Measurements from ENCODE around the gene PLCB2. TPM values are rescaled to one million over a fixed set of nuclear protein-coding genes. Genes with fewer than 3 reads are reported as not detected.

The PLCB2 gene
- total RNA-seq, 1 donor from 2014 or later: 98.9 TPM

DNA sequence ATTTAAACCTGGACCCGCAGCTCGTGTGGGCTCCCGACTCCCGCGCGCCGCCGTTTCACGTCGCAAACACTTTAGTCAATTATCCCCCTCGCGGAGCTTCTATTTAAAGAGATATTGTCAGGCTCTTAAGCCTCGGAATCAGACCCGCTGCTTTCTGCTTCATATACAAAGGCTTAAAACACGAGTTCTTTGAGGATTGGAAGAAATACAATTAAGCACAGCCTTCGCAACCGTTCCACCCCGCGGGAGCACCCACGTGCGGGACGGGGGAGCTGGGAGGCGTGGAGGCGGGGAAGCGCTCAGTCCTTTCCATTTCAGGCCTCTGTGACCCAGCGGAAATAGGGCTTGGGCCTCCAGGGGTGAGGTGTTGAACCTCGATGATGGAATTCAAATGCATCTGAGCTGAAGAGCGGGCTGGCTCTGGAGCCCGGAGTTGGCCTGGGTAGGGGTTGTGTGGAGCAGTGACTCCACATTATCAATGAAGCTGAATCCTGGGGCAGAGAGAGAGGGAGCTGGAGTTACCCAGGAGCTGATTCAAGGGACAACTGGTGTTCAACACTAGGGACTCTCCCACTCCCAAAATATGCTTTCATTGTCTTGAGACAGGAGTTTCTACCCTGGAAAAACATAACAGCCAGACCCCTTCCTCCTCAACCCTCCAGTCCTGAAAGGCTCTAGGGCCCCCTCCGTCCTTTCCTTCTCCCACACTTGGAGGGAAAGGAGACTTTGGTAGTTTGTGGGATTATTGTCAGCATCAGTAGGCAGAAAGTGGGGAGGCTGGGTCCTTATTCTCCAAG is 27.3 kb downstream of the PLCB2 start:
- Mint-ChIP-seq H3K4me3 (ENCODE audit: low read depth) (peak overlapping the region; percentile 64), H3K27ac (no peak overlapping the region), H3K36me3 (ENCODE audit: low read depth) (no peaks in the 10 kb centered on the region), H3K27me3 (ENCODE audit: low read depth) (peaks cover 50% of the 10 kb centered on the region), H3K9me3 (no peaks in the 10 kb centered on the region), H3K4me1 (ENCODE audit: low read depth) (peaks cover 6% of the 10 kb centered on the region)
- intact Hi-C loops (cut with micrococcal nuclease): no loop called here
- no peak for DNase-seq (ENCODE audit: low spot score)

DNA sequence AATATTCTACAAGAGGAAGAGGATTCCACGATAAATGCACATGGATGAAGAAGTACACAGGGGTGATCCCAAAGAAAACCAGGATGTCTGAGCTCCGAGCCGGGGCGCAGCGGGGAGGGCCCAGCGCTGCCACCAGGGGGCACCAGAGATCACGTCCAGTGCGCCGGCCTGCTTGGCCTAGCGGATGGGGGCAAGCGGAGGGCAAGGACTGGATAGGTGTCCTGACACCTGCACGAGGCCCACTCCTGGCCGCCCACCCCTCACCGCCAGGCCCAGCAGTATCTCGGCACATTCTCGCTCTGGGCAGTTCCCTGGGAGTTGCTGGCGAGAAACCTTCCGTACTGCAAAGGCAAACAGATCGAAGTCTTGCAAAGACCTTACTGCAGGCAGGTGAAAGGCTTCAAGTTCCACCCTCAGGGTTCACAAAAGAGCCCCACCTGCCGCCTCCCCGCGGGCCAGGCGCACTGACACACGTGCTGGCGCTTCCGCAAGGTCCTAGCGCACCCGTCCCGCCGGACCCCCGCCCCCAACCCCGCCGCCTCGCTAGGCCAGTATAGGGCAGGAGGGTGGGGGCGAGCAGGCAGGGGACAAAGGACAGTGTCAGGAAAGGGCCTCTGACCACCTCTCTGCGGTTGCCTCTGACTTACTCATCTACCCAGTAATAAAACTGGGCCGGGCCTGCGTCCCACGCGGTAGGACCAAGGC is 28.1 kb downstream of the PLCB2 start:
- H3K4me1 Mint-ChIP-seq (ENCODE audit: low read depth): peaks cover 8% of the 10 kb centered on the region

DNA sequence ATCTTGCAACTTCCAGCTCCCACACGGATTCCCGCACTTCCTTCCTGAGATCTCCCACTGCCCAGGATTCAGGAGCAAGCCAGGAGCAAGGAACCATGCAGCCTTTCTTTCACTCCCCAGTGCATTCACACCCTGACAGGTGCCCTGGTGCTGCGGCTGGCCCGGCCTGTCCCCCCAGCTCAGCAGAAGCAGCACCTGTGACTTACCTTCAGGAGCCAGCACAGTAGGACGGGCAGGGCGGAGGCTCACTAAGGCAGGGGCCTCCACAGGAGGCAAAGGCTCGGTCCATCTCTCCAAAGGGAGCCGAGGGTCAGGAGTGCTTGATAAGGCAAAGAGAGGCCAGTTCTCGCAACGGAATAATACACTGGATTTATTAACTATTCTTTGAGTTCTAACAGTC is 29.7 kb downstream of the PLCB2 start:
- Mint-ChIP-seq H3K4me3 (ENCODE audit: low read depth) (no peak overlapping the region), H3K27ac (no peak overlapping the region), H3K27me3 (ENCODE audit: low read depth) (peaks cover 46% of the 10 kb centered on the region), H3K36me3 (ENCODE audit: low read depth) (no peaks in the 10 kb centered on the region), H3K9me3 (no peaks in the 10 kb centered on the region), H3K4me1 (ENCODE audit: low read depth) (peaks cover 8% of the 10 kb centered on the region)
- DNase-seq (ENCODE audit: low spot score): no peak
- intact Hi-C loops (cut with micrococcal nuclease): loop anchor here (10.0 kb wide), 1 partner anchor 173 kb away; the partner anchor contains the start of gene BMF

More for the DNA sequence above, 28.1 kb downstream of the PLCB2 start:
- peaks cover 52% of the 10 kb centered on the region for H3K27me3 Mint-ChIP-seq (ENCODE audit: low read depth)
- peak overlapping the region; percentile 30 for H3K4me3 Mint-ChIP-seq (ENCODE audit: low read depth)
- DNase-seq (ENCODE audit: low spot score): peak; percentile 57
- H3K27ac Mint-ChIP-seq: no peak overlapping the region
- intact Hi-C loops (cut with micrococcal nuclease): loop anchor here (1.0 to 10.0 kb wide), 3 partner anchors 31 to 175 kb away; partner anchors contain the start of gene BMF
- H3K9me3 Mint-ChIP-seq: no peaks in the 10 kb centered on the region
- no peaks in the 10 kb centered on the region for H3K36me3 Mint-ChIP-seq (ENCODE audit: low read depth)

DNA sequence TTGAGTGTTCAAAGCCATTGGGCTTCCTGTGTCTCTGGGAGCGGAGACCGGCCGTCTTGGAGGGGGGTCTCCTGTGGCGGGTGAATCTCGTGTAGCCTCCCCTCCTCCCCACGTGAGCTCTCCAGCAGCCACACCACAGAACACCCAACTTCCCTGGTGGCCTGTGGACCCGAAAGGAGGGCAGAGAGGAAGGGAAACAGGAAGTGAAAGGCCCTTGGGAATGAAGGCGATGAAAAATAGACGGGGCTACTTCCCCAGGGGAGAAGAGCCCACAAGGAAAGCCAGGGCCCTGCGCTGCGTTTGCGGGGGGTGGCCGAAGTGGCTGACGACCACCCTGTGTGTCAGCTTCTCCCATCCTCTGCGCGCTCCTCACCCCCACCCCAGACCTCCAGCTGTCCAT is 30.3 kb downstream of the PLCB2 start:
- no peak for DNase-seq (ENCODE audit: low spot score)
- Mint-ChIP-seq H3K9me3 (no peaks in the 10 kb centered on the region), H3K27me3 (ENCODE audit: low read depth) (peaks cover 46% of the 10 kb centered on the region), H3K4me3 (ENCODE audit: low read depth) (no peak overlapping the region), H3K27ac (no peak overlapping the region), H3K36me3 (ENCODE audit: low read depth) (no peaks in the 10 kb centered on the region), H3K4me1 (ENCODE audit: low read depth) (peaks cover 8% of the 10 kb centered on the region)
- intact Hi-C loops (cut with micrococcal nuclease): loop anchor here (10.0 kb wide), 1 partner anchor 173 kb away; the partner anchor contains the start of gene BMF

DNA sequence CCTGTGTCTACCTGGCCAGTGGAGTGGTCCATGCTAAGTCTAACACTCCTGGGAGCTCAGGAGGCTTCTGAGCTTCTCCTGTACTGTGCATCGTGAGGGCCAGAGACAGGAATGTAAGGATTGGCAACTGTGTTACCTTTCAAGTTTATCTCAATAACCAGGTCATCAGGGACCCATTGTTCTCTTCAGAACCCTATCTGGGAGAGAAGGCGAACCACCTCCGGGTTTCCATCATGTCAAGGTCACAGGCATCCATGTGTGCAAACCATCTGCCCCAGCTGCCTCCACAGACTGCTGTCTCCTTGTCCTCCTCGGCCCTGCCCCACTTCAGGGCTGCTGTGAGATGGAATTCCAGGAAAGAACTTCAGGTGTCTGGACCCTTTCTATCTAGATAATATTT is 30.8 kb downstream of the PLCB2 start:
- H3K36me3 Mint-ChIP-seq (ENCODE audit: low read depth): no peaks in the 10 kb centered on the region
- H3K27me3 Mint-ChIP-seq (ENCODE audit: low read depth): peaks cover 46% of the 10 kb centered on the region
- no peaks in the 10 kb centered on the region for H3K9me3 Mint-ChIP-seq
- H3K4me1 Mint-ChIP-seq (ENCODE audit: low read depth): peaks cover 8% of the 10 kb centered on the region
- no peak for DNase-seq (ENCODE audit: low spot score)
- H3K27ac Mint-ChIP-seq: no peak overlapping the region
- intact Hi-C loops (cut with micrococcal nuclease): loop anchor here (10.0 kb wide), 1 partner anchor 172 kb away; the partner anchor contains the start of gene BMF
- no peak overlapping the region for H3K4me3 Mint-ChIP-seq (ENCODE audit: low read depth)

DNA sequence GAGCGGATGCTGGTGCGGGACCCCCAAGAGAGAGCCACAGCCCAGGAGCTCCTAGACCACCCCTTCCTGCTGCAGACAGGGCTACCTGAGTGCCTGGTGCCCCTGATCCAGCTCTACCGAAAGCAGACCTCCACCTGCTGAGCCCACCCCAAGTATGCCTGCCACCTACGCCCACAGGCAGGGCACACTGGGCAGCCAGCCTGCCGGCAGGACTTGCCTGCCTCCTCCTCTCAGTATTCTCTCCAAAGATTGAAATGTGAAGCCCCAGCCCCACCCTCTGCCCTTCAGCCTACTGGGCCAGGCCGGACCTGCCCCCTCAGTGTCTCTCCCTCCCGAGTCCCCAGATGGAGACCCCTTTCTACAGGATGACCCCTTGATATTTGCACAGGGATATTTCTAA is 31.8 kb downstream of the PLCB2 start:
- no peak for DNase-seq (ENCODE audit: low spot score)
- Mint-ChIP-seq H3K27ac (no peak overlapping the region), H3K9me3 (no peaks in the 10 kb centered on the region), H3K4me1 (ENCODE audit: low read depth) (peaks cover 8% of the 10 kb centered on the region), H3K27me3 (ENCODE audit: low read depth) (peaks cover 42% of the 10 kb centered on the region), H3K4me3 (ENCODE audit: low read depth) (no peak overlapping the region), H3K36me3 (ENCODE audit: low read depth) (no peaks in the 10 kb centered on the region)
- intact Hi-C loops (cut with micrococcal nuclease): loop anchor here (2.0 to 10.0 kb wide), 2 partner anchors 171 to 237 kb away; partner anchors contain the start of genes BMF and SRP14

DNA sequence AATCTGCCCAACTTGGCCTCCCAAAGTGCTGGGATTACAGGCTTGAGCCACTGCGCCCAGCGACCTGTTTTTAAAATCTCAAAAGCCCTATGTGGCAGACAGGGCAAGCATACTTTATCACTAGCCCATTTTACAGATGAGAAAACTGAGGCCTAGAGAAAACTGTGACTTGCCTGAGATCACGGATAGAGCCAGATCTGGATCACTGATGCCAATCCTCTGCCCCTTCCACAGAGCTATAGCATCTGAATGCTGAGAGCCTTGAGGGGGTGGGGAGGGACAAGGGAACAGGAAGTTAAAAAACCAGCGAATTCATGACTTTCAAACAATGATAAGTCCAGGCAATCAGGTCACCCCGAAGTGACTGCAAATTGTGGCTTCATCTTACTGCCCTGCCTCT is 32.2 kb downstream of the PLCB2 start:
- H3K9me3 Mint-ChIP-seq: no peaks in the 10 kb centered on the region
- H3K27ac Mint-ChIP-seq: no peak overlapping the region

DNA sequence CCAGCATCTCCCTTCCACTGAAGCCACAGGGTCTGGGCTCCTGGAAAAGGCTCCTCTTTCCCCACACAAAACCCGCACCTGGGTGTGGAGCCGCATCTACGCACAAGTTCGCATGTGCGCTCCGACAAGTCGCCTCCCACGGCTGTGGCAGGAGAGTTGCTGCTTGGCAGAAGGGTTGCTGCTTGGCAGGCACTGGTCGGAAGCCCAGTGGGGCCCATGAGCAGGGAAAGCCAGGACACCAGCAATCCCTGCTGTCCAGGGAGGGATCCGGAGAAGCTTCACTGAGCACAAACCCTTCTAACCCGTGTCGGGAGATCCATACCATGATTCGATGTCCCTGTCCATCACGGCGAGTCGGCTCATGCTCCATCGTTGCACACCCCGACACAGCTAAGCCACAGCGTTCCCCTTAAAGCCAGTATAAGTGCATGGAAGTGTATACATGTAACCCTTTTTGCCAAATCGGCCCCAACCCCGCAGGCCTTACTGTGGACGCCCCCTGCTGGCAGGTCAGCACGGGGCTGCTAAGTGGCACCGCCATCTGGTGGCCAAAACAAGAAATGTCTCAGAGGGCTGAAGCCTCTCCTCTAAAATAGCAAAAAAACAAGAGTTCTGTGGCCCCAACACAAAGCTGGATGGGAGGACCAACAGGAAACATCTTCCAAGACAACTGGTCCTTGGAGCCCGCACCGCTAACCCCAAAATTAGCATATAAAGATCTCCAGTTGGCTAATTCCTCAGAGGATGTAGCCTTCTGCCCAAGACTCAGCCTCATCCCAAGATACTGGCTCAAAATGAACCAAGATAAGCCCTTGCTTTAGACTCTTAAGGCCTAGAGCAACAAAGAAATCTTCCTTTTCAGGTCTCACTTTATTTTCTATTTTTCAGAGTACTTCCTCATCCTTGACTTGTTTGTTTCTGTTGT is 33.1 kb downstream of the PLCB2 start:
- Mint-ChIP-seq H3K4me3 (ENCODE audit: low read depth) (no peak overlapping the region), H3K4me1 (ENCODE audit: low read depth) (peaks cover 8% of the 10 kb centered on the region), H3K36me3 (ENCODE audit: low read depth) (no peaks in the 10 kb centered on the region), H3K9me3 (no peaks in the 10 kb centered on the region), H3K27ac (no peak overlapping the region), H3K27me3 (ENCODE audit: low read depth) (peaks cover 32% of the 10 kb centered on the region)
- intact Hi-C loops (cut with micrococcal nuclease): loop anchor here (1.0 to 10.0 kb wide), 5 partner anchors 57 to 486 kb away; partner anchors contain the start of genes BMF and SRP14
- peak; percentile 82 for DNase-seq (ENCODE audit: low spot score)

More for the DNA sequence above, 32.2 kb downstream of the PLCB2 start:
- peaks cover 8% of the 10 kb centered on the region for H3K4me1 Mint-ChIP-seq (ENCODE audit: low read depth)
- no peaks in the 10 kb centered on the region for H3K36me3 Mint-ChIP-seq (ENCODE audit: low read depth)
- no peak overlapping the region for H3K4me3 Mint-ChIP-seq (ENCODE audit: low read depth)
- intact Hi-C loops (cut with micrococcal nuclease): loop anchor here (2.0 to 10.0 kb wide), 2 partner anchors 171 to 237 kb away; partner anchors contain the start of genes BMF and SRP14
- DNase-seq (ENCODE audit: low spot score): no peak
- peaks cover 38% of the 10 kb centered on the region for H3K27me3 Mint-ChIP-seq (ENCODE audit: low read depth)

DNA sequence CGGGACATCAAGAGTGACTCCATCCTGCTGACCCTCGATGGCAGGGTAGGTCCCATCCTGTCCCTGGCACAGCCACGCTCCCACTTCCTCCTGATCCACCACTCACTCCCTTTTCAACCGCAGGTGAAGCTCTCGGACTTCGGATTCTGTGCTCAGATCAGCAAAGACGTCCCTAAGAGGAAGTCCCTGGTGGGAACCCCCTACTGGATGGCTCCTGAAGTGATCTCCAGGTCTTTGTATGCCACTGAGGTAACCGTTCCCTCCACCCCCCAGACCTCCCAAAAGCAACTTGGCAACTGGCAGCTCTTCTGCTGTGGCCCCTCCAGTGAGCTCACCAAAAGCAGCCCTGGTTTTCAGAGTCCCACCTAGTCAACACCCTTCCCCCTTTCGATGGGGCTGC is 34.3 kb downstream of the PLCB2 start:
- DNase-seq (ENCODE audit: low spot score): no peak
- no peaks in the 10 kb centered on the region for H3K36me3 Mint-ChIP-seq (ENCODE audit: low read depth)
- H3K9me3 Mint-ChIP-seq: no peaks in the 10 kb centered on the region
- no peak overlapping the region for H3K27ac Mint-ChIP-seq
- intact Hi-C loops (cut with micrococcal nuclease): loop anchor here (10.0 kb wide), 1 partner anchor 169 kb away; the partner anchor contains the start of gene BMF
- H3K27me3 Mint-ChIP-seq (ENCODE audit: low read depth): peaks cover 22% of the 10 kb centered on the region
- H3K4me1 Mint-ChIP-seq (ENCODE audit: low read depth): peaks cover 5% of the 10 kb centered on the region
- no peak overlapping the region for H3K4me3 Mint-ChIP-seq (ENCODE audit: low read depth)

DNA sequence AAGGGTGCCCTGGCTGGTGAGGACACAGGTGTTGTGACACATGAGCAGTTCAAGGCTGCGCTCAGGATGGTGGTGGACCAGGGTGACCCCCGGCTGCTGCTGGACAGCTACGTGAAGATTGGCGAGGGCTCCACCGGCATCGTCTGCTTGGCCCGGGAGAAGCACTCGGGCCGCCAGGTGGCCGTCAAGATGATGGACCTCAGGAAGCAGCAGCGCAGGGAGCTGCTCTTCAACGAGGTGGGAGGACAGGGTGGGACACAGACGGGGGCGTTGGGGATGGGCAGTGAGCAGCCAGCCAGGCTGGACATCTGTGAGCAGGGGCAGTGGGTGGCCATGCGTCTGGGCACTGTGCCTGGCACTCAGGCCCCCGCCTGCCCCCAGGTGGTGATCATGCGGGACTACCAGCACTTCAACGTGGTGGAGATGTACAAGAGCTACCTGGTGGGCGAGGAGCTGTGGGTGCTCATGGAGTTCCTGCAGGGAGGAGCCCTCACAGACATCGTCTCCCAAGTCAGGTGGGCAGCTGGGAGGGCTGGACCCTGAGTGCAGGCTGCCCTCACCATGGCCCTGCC is 35.2 kb downstream of the PLCB2 start:
- peaks cover 14% of the 10 kb centered on the region for H3K27me3 Mint-ChIP-seq (ENCODE audit: low read depth)
- H3K36me3 Mint-ChIP-seq (ENCODE audit: low read depth): no peaks in the 10 kb centered on the region
- peaks cover 5% of the 10 kb centered on the region for H3K4me1 Mint-ChIP-seq (ENCODE audit: low read depth)
- no peak for DNase-seq (ENCODE audit: low spot score)
- no peak overlapping the region for H3K4me3 Mint-ChIP-seq (ENCODE audit: low read depth)
- H3K9me3 Mint-ChIP-seq: no peaks in the 10 kb centered on the region
- H3K27ac Mint-ChIP-seq: no peak overlapping the region
- intact Hi-C loops (cut with micrococcal nuclease): loop anchor here (10.0 kb wide), 1 partner anchor 168 kb away; the partner anchor contains the start of gene BMF

DNA sequence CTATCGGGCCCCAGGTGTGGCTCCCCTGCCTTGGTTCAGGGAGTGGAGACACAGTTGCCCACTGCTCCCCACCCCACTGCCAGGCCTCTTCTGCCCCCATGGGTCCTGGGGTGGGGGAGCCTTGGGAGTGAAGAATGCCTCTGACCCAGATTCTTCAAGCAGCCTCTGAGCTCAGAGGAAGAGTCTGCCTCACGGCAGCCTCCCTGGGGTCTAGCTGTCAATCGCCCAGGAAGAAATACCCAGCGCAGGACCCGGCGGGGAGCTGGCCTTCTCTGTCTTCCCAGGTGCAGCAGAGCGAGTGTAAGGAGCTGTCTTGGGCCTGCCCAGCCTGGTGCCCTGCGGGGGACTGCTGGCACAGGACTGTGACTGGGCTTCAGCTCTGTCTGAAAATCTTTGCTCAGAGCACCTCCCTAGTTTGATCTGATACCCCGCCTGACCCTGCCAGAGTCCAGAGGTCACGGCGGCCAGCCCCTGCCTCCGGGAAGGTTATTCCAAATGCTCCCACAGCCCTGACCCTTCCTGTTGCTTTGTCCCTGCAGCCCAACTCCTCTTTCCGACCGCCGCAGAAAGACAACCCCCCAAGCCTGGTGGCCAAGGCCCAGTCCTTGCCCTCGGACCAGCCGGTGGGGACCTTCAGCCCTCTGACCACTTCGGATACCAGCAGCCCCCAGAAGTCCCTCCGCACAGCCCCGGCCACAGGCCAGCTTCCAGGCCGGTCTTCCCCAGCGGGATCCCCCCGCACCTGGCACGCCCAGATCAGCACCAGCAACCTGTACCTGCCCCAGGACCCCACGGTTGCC is 35.9 kb downstream of the PLCB2 start:
- no peak overlapping the region for H3K4me3 Mint-ChIP-seq (ENCODE audit: low read depth)
- no peaks in the 10 kb centered on the region for H3K36me3 Mint-ChIP-seq (ENCODE audit: low read depth)
- no peaks in the 10 kb centered on the region for H3K9me3 Mint-ChIP-seq
- intact Hi-C loops (cut with micrococcal nuclease): loop anchor here (10.0 kb wide), 1 partner anchor 167 kb away; the partner anchor contains the start of gene BMF
- no peak overlapping the region for H3K27ac Mint-ChIP-seq
- peaks cover 3% of the 10 kb centered on the region for H3K4me1 Mint-ChIP-seq (ENCODE audit: low read depth)
- peaks cover 9% of the 10 kb centered on the region for H3K27me3 Mint-ChIP-seq (ENCODE audit: low read depth)
- DNase-seq (ENCODE audit: low spot score): no peak

All from activated T-helper 2 cell treated with anti-CD3 and anti-CD28 coated beads, Interferon-gamma antibody, Interleukin-2, Interleukin-4, amounts not matched to agents 10 μg/mL and 5 μg/mL and 100 μg/mL, durations not matched to agents 14 hours and 24 hours and 36 hours (primary cell).